CD4-positive, alpha-beta T cell treated with Interleukin-10 for 1 hour (primary cell): ENCODE results near the gene ADD1.
"Not testable (repeated sequence)": the region's sequence is repeated elsewhere in the genome, so short reads cannot be mapped to it uniquely, and the experiment has no call there.

Experiments used
- DNase-seq: peaks from one replicate; pipeline ENCODE4 v3.0.0-alpha.2; 2020

ADD1 gene

DNA sequence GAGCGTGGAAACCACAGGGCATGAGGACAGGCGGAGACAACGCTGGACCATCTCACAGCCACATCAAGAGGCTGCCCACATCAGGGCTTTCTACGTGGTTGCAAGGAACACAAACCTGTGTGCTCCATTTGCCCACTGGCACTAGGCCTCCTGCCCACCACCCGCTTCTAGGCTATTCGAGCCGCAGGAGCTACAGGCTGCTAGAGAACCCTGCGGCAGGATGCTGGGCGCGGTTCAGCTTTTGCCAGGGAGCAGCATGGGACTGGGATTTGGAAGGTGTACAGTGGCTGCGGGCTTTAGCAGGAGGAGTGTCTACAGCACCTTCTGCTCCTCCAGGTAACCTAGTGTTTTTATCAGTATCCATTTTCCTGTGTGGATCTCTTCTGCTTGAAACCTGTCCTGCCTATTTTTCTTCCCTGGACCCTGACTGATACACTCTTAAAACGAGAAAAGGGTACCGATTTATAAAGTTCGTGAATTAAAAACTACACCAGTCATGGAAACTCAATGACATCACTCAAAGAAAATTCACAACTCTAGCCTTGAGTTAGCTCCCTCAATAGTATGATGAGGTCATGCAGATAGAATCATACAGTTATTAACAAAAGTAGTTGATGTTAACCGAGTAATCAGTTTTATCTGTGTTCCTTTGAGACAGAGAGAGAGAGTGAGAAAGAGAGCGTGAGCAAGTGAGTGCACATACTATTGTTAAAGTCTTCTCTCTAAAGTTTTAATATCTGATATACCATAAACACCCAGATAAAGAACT is 106.8 kb downstream of the ADD1 start:
- no peak for DNase-seq

GRCh38 chr4:2953496-2953895 is 109.9 kb downstream of the ADD1 start:
- no peak for DNase-seq

DNA sequence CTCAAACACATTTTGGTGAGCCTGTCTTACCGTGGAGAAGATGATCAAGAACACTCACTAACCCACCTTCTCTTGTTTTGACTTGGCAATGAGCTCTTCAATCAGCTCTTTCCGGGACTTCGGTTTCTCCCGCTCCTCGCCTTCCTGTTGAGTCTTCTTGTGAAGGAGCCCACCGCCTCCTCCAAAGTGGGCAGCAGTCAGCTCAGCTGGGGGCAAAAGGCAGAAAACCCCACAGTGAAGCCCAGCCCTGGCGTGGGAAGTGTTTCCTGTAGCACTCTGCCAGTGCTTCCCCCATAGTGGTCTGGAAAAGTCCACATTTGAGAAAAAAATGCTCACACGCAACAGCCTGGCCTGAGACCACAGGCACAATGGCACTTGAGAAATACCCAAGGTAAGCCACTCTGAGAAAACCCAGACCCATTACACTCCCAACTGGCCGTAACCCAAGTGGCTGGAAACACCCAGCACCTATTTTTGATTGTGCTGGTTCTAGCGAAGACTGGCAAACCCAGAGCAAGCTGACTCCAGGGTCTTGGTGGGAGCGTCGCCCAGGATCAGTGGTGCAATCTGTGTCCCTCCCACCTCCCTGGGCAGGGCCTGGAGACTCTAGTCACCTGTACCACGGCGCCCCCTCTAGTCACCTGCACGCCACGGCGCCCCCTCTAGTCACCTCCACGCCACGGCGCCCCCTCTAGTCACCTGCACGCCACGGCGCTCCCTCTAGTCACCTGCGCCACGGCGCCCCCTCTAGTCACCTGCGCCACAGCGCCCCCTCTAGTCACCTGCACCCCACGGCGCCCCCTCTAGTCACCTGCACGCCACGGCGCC is 110.9 kb downstream of the ADD1 start:
- DNase-seq: peak; percentile 65

DNA sequence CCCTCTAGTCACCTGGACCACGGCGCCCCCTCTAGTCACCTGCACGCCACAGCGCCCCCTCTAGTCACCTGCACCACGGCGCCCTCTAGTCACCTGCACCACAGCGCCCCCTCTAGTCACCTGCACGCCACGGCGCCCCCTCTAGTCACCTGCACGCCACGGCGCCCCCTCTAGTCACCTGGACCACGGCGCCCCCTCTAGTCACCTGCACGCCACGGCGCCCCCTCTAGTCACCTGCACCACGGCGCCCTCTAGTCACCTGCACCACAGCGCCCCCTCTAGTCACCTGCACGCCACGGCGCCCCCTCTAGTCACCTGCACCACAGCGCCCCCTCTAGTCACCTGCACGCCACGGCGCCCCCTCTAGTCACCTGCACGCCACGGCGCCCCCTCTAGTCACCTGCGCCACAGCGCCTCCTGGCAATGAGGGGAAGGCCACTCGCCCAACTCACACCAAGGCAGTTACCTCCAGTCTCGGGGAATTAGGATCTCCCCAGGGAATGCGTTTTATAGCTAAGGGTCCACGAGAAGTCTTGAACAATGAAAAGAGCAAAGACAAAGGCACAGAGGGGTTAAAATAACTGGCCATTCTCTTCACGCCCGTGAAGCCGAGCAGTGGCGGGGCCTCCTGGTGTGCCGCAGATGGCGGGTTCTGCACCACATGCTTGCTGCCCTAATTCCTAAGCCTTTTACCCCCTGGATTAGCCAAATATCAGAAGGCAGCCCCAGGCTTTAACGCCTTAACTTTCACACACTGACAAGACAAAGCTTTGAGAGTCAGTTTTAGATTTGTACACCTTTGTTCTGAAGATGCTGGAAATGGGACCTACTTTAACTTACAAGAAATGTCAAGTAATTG is 111.8 kb downstream of the ADD1 start:
- not testable (repeated sequence) for DNase-seq

DNA sequence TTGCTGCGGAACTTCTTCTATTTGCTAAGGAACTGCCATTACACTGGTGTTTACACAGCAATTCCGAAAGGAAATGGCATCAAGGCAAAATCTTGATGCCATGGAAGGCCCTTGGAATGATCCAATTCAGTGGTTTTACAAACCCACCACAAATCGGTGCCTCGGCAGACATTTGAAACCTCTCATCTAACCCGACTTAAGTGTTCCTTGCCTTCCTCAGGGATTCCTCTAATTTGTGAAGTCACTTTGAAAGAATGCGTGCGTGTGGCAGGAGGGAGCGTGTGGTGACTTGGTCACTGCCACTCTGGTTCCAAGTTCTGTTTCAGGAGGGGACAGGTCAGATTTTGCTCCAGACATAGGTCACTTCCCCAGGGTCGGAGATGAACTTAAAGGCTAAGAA is 114.8 kb downstream of the ADD1 start:
- DNase-seq: no peak

DNA sequence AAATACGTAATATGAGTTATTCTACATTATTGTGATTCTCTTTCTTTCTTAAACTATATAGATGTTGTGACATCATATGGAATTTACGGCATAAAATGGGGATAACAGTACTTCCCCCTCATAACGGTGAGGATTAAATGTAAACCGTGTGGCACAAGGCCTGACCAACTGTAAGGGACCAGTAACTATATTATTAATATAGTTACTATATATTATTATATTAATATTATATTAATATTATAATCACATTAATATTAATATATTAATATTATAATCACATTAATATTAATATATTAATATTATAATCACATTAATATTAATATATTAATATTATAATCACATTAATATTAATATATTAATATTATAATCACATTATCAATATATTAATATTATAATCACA is 116.8 kb downstream of the ADD1 start:
- DNase-seq: not testable (repeated sequence)

DNA sequence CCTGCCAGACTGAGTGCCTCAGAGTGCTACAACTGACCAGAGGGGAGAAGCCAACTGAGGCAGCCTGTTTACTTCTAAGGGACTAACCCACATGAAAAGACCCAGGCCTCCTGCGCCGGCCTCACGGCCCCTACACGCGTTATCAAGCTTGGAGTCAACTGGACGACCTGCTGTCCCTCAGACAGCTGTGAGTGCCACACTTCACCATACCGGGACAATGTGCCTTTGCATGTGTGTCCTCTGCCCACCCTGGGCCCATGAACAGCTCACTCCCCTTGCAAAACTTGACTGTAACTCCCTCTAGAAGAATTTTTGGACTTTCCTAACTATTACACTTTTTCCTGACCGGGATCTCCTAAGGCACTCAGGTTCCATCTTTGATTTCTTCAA is 117.8 kb downstream of the ADD1 start:
- DNase-seq: no peak

GRCh38 chr4:2961811-2962441 is 118.3 kb downstream of the ADD1 start:
- peak; percentile 33 for DNase-seq

DNA sequence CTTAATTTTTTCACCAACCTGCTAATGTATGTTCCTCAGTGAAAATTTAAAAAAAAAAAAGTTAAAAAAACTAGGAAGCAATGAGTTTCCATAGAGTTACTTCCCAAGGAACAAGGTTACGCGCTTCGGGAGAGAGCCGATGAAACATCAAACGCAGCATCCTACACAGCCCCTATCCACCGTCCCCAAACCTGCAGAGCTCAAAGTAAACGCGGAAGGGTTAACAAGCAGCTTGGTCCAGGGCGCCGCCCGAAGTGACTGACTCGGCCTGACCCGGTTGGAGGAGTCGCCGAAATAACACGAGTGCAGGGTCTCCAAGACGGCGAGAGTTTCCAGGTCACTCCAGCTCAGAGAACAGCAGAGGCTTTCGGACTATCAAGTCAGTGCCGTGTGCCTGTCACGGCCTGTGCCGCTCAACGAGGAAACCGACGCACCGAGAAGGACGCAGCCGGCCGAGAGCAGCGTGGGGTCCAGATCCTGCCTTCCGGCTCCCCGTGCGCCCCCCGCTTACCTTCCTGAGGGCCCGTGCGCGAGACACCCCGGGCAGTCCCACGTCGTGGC is 119.0 kb downstream of the ADD1 start:
- no peak for DNase-seq

- peak; percentile 98 for DNase-seq
These were observed 119.7 kb downstream of the ADD1 start, which contains the start of the genes GRK4 and NOP14 for GRCh38 chr4:2963175-2963965. GRK4 (plus strand) TSS chr4:2963571; CDS start chr4:2964071, 500 bp downstream. NOP14 (minus strand) TSS chr4:2963406; CDS start chr4:2963319, 87 bp downstream.

- DNase-seq: no peak
These were observed 120.4 kb downstream of the ADD1 start for GRCh38 chr4:2963966-2964471.

DNA sequence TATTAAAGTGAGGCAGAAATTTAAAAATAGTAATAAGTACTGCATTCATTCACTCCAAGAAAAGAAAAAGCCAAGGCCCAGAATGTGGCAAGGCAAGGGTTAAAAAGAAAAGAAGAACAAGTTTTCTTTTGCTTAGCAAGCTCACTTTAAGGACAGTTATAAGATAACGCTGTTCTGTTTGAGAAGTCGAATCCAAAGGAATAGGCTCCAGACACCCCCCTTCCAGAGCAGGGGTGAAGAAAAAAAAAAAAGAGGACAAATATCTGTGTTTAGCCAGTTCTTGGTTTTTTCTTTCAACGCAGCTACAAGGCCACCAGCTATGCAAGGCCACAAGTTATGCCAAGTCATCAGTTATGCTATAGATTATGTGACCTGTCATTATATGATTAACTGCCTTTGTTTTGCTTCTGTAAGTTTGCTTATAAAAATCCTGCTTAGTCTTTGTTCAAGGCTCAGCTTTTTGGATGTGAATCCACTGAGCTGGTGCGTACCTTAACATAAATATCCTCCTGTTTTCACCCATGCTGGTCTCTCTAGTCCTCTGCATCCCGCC is 121.1 kb downstream of the ADD1 start:
- no peak for DNase-seq

GRCh38 chr4:2965262-2965661 is 121.6 kb downstream of the ADD1 start:
- no peak for DNase-seq

DNA sequence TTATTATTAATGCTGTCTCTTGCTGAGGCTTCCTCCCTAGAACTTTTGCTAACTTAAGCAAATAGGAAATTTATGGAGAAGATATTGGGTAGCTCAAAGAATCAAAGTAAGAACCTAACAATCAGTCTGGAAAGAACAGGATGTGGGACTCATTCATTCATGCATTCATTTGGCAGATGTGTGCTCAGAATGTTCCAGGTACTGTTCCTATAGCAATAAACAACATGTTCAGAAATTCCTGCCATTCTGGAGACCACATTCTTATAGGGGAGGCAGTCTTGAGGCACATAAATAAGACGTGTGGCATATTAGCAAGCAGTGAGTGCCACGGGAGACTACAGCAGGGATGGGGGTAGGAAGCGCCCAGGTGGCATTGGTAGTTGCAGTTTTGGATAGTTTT is 124.7 kb downstream of the ADD1 start:
- DNase-seq: no peak

- DNase-seq: no peak
These were observed 127.6 kb downstream of the ADD1 start for GRCh38 chr4:2971275-2971674.

DNA sequence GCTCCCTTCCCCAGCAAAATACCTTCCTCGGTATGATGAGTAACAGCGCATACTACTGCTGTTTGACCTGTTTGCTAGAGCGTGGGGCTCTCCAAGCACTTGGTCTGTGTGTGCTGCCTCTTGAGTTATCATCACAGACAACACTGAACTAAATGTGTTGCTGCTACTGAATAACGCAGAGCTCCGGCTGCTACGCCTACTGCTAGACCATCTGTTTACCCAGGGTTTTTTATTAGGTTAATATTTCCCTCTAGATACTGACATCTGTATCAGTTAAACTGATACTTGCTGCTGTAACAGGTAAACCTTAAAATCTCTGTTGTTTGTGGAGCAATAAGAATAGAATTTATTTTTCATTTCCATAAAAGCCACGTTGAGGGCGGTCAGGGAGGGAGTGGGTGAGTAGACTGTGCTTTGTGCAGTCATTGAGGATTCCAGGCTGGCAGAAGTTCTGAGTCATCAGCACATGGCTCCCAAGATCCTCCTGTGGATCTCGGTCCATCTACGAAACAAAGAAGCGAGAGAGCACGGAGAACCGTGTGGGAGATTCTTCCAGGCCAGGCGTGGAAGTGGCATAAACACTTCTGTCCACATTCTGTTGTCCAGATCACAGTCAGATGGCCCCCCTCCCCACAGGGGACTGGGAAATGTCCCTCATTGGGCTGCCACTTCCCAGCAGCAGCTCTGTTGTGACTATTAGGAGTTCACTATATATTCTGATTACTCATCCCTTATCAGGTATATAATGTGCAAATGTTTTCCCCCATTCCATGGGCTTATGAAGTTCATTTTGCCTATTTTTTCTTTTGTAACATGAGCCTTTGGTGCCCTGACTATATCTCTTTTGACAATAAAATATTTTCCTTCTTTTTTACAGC is 133.8 kb downstream of the ADD1 start:
- no peak for DNase-seq
